ENCODE measurements around the gene BHLHA15.

GRCh38 chr7:98213888-98214810, 2.9 kb downstream of the BHLHA15 start:
- TF ChIP-seq CTCF (IDR thresholded peaks at IDR 0.05) (no peak), POLR2A (IDR thresholded peaks at IDR 0.05) (no peak)
